ENCODE data around the gene STT3B.

- TF ChIP-seq POLR2A (IDR thresholded peaks at IDR 0.05) (no peak), CTCF (IDR thresholded peaks at IDR 0.05) (no peak)
Measured at GRCh38 chr3:31536497-31536896, 3.8 kb downstream of the STT3B start.

All from body of pancreas (tissue), 4 donors.